Posterior cingulate gyrus (tissue), 11 donors: ENCODE results near the gene MICALL2.

Experiments used
- DNase-seq, 10 donors: peaks; one replicate each; pipeline versions ENCODE4 v3.0.0 to v3.0.0-alpha.2; 2020 to 2021; ENCODE audit warnings: mixed read lengths in 3 of 10
- intact Hi-C: fragments of 100-400 bp; cut with DNase I; formaldehyde crosslinking; loops from one replicate; pipeline ENCODE4 v1.15.1; 2023

The MICALL2 gene

GRCh38 chr7:1473864-1474512 is 14.7 kb upstream of the MICALL2 start:
- intact Hi-C loops: loop anchor here (2.0 to 10.0 kb wide), 3 partner anchors 42 to 279 kb away; no protein-coding TSS in a partner anchor
- DNase-seq: peak; percentile 75 to 98 (median 90)

GRCh38 chr7:1470901-1471300 is 11.6 kb upstream of the MICALL2 start:
- intact Hi-C loops: loop anchor here (5.0 to 10.0 kb wide), 2 partner anchors 39 to 246 kb away; no protein-coding TSS in a partner anchor
- no peak for DNase-seq

GRCh38 chr7:1468643-1469298 is 9.5 kb upstream of the MICALL2 start:
- no peak for DNase-seq
- intact Hi-C loops: no loop called here

GRCh38 chr7:1468203-1468602 is 8.9 kb upstream of the MICALL2 start:
- intact Hi-C loops: no loop called here
- no peak for DNase-seq

- peak in 2 of 10 donors; percentile 35 to 45 for DNase-seq
- intact Hi-C loops: no loop called here
Measured at GRCh38 chr7:1466524-1467271, 7.4 kb upstream of the MICALL2 start.

GRCh38 chr7:1464694-1465093 is 5.4 kb upstream of the MICALL2 start:
- no peak for DNase-seq
- intact Hi-C loops: no loop called here

GRCh38 chr7:1463676-1464223 is 4.5 kb upstream of the MICALL2 start:
- no peak for DNase-seq
- intact Hi-C loops: no loop called here

- no peak for DNase-seq
- intact Hi-C loops: no loop called here
Measured at GRCh38 chr7:1461646-1462375, 2.5 kb upstream of the MICALL2 start.

GRCh38 chr7:1460821-1461645 is 1.8 kb upstream of the MICALL2 start:
- intact Hi-C loops: no loop called here
- DNase-seq: peak in 1 of 10 donors; percentile 28

GRCh38 chr7:1459920-1460820 is 900 bp upstream of the MICALL2 start:
- intact Hi-C loops: no loop called here
- DNase-seq: no peak

- intact Hi-C loops: no loop called here
- DNase-seq: peak; percentile 98 to 100 (median 100)
Measured at GRCh38 chr7:1459512-1459892, 232 bp upstream of the MICALL2 start.

GRCh38 chr7:1457949-1458682 is 1.2 kb downstream of the MICALL2 start:
- no peak for DNase-seq
- intact Hi-C loops: no loop called here

GRCh38 chr7:1457059-1457948 is 2.0 kb downstream of the MICALL2 start:
- intact Hi-C loops: no loop called here
- no peak for DNase-seq

GRCh38 chr7:1455955-1456354 is 3.3 kb downstream of the MICALL2 start:
- intact Hi-C loops: no loop called here
- DNase-seq: no peak

GRCh38 chr7:1455241-1455939 is 3.9 kb downstream of the MICALL2 start:
- DNase-seq: no peak
- intact Hi-C loops: no loop called here

GRCh38 chr7:1454542-1454941 is 4.7 kb downstream of the MICALL2 start:
- intact Hi-C loops: no loop called here
- DNase-seq: peak; percentile 39 to 93 (median 57)
